Liver (tissue), 9 donors: Measurements from ENCODE around the gene FYCO1. TPM values are rescaled to one million over a fixed set of nuclear protein-coding genes. Genes with fewer than 3 reads are reported as not detected.

ENCODE experiments used
- DNase-seq: peaks from one replicate; pipeline ENCODE4 v3.0.0-alpha.2; 2017; ENCODE audit warnings: low spot score
- H3K27ac ChIP-seq, 2 donors: one replicate each; pipeline ENCODE4 v1.7.0; 2013; ENCODE audit warnings: inconsistent platforms in 2 of 2, low read length in 2 of 2, control low read depth in 1 of 2, low read depth in 1 of 2, mild to moderate bottlenecking in 1 of 2
- H3K27me3 ChIP-seq, 4 donors: one replicate each; pipeline versions ENCODE4 v1.6.1 to v1.7.0; 2013; ENCODE audit warnings: low read length in 3 of 4, inconsistent platforms in 1 of 4, mild to moderate bottlenecking in 1 of 4, moderate library complexity in 1 of 4; ENCODE audit not compliant: control insufficient read depth in 4 of 4, insufficient read depth in 4 of 4
- H3K36me3 ChIP-seq, 4 donors: one replicate each; pipeline versions ENCODE4 v1.6.1 to v1.7.0; 2013; ENCODE audit warnings: low read length in 3 of 4, mild to moderate bottlenecking in 3 of 4, low read depth in 1 of 4, moderate library complexity in 1 of 4; ENCODE audit not compliant: control insufficient read depth in 4 of 4, insufficient read depth in 3 of 4
- H3K4me1 ChIP-seq, 4 donors: one replicate each; pipeline versions ENCODE4 v1.6.1 to v1.7.0; 2013; ENCODE audit warnings: low read length in 3 of 4, mild to moderate bottlenecking in 3 of 4, moderate library complexity in 1 of 4; ENCODE audit not compliant: control insufficient read depth in 4 of 4, insufficient read depth in 4 of 4
- H3K4me3 ChIP-seq, 3 donors: one replicate each; pipeline versions ENCODE4 v1.6.1 to v1.7.0; 2013; ENCODE audit warnings: low read length in 3 of 3, control low read depth in 1 of 3, low read depth in 1 of 3, mild to moderate bottlenecking in 1 of 3
- H3K9ac ChIP-seq, 2 donors: one replicate each; pipeline ENCODE4 v1.7.0; 2013; ENCODE audit warnings: low read length in 2 of 2, mild to moderate bottlenecking in 2 of 2, moderate library complexity in 2 of 2, control low read depth in 1 of 2, low read depth in 1 of 2
- H3K9me3 ChIP-seq, 4 donors: one replicate each; pipeline versions ENCODE4 v1.6.1 to v1.7.0; 2013; ENCODE audit warnings: low read length in 3 of 4; ENCODE audit not compliant: control insufficient read depth in 4 of 4
- EGR1 ChIP-seq, 2 donors: IDR thresholded peaks; 2 replicates each; pipeline ENCODE4 v1.6.1; 2016 to 2018; ENCODE audit warnings: antibody characterized with exemption in 2 of 2, low read depth in 2 of 2
- FOXA1 ChIP-seq: IDR thresholded peaks from 2 replicates; pipeline ENCODE4 v1.6.1; 2016; ENCODE audit warnings: antibody characterized with exemption
- FOXA2 ChIP-seq: IDR thresholded peaks from 2 replicates; pipeline ENCODE4 v1.6.1; 2016; ENCODE audit warnings: antibody characterized with exemption
- GABPA ChIP-seq, 2 donors: IDR thresholded peaks in 1 of 2; conservative IDR thresholded peaks in 1 of 2; 2 replicates each; pipeline ENCODE4 v1.6.1; 2016; ENCODE audit warnings: antibody characterized with exemption in 2 of 2, mild to moderate bottlenecking in 1 of 2, moderate library complexity in 1 of 2
- HNF4A ChIP-seq, 2 donors: conservative IDR thresholded peaks; 2 replicates each; pipeline ENCODE4 v1.6.1; 2016; ENCODE audit warnings: antibody characterized with exemption in 2 of 2, mild to moderate bottlenecking in 2 of 2
- HNF4G ChIP-seq: IDR thresholded peaks from 2 replicates; pipeline ENCODE4 v1.6.1; 2016; ENCODE audit warnings: antibody characterized with exemption
- JUND ChIP-seq, 2 donors: IDR thresholded peaks; 2 replicates each; pipeline ENCODE4 v1.6.1; 2016; ENCODE audit warnings: antibody characterized with exemption in 2 of 2
- NR2F2 ChIP-seq: IDR thresholded peaks from 2 replicates; pipeline ENCODE4 v1.6.1; 2016; ENCODE audit warnings: antibody characterized with exemption
- RAD21 ChIP-seq, 2 donors: IDR thresholded peaks; 2 replicates each; pipeline ENCODE4 v1.6.1; 2016; ENCODE audit warnings: antibody characterized with exemption in 2 of 2, mild to moderate bottlenecking in 2 of 2
- RXRA ChIP-seq, 2 donors: IDR thresholded peaks; 2 replicates each; pipeline ENCODE4 v1.6.1; 2017 to 2018; ENCODE audit warnings: antibody characterized with exemption in 2 of 2, mild to moderate bottlenecking in 1 of 2
- SP1 ChIP-seq: IDR thresholded peaks from 2 replicates; pipeline ENCODE4 v1.6.1; 2018; ENCODE audit warnings: antibody characterized with exemption, mild to moderate bottlenecking
- TAF1 ChIP-seq: conservative IDR thresholded peaks from 2 replicates; pipeline ENCODE4 v1.6.1; 2016; ENCODE audit warnings: antibody characterized with exemption, mild to moderate bottlenecking
- YY1 ChIP-seq: IDR thresholded peaks from 2 replicates; pipeline ENCODE4 v1.6.1; 2016; ENCODE audit warnings: antibody characterized with exemption, mild to moderate bottlenecking
- WGBS: extraction: QIAGEN DNeasy Blood & Tissue Kit; methylation state at CpG from one replicate; pipeline ENCODE4 v1.1.7; 2013; 5-methylcytosine and 5-hydroxymethylcytosine counted together
- polyA plus RNA-seq, 2 donors: library from polyadenylated mRNA; stranded (reverse) in 1 of 2; unstranded in 1 of 2; fragments of 200-250 nt in 1 of 2; fragments of >200 nt in 1 of 2; fragmentation: Nextera tagmentation in 1 of 2; extraction: Ambion mirVana in 1 of 2; gene quantifications; one replicate each; pipeline versions ENCODE4 v1.2.1 to v1.2.3, GENCODE V29; 2013 to 2015
- total RNA-seq, 2 donors: library from RNA; depleted of rRNA; stranded (reverse); fragments of >200 nt; gene quantifications; one replicate each; pipeline ENCODE4 v1.2.3, GENCODE V29; 2014
- TF ChIP-seq, protein P1 (sequence below): IDR thresholded peaks from 2 replicates; pipeline ENCODE4 v1.6.1; 2016; ENCODE audit warnings: antibody characterized with exemption
- TF ChIP-seq, protein P2 (sequence below): IDR thresholded peaks from 2 replicates; pipeline ENCODE4 v1.6.1; 2016; ENCODE audit warnings: antibody characterized with exemption
- TF ChIP-seq, protein P3 (sequence below): IDR thresholded peaks from 2 replicates; pipeline ENCODE4 v1.6.1; 2016; ENCODE audit warnings: antibody characterized with exemption
- TF ChIP-seq, protein P4 (sequence below): IDR thresholded peaks from 2 replicates; pipeline ENCODE4 v1.6.1; 2016; ENCODE audit warnings: antibody characterized with exemption, mild to moderate bottlenecking
- TF ChIP-seq, protein P5 (sequence below): fragments of 150-350 bp; IDR thresholded peaks from 2 replicates; pipeline ENCODE4 v1.5.1; 2017; ENCODE audit warnings: improper control_type of control experiment, low read depth, low read length; ENCODE audit not compliant: missing input control
- donor health status: healthy.
- donor health status: healthy.
- donor health status: healthy.
- donor health status: healthy.
- donor health status: healthy.

The FYCO1 gene
- total and polyA plus RNA-seq, 4 donors: 3.0 to 17.1 (median 10.2) TPM

DNA sequence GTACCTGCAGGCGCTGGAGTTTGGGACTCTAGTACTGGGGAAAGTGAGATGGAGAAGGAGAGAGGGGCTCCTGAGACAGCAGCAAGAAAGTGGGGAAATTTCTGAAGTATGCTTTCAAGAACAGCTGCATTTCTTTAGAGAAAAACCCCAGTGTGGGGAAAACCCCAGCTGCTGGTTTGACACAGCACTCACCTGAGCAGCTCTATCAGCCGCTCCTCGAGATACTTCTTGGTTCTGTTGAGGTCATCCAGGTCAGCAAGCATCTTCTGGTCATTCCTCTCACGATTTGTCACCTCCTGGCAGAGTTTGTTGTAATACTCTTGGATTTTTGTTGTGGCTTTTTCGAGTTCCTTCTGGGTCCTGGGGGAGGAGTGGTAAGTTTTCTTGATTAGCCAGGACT is 33.6 kb downstream of the FYCO1 start (continued):
- TF ChIP-seq, protein P1, sequence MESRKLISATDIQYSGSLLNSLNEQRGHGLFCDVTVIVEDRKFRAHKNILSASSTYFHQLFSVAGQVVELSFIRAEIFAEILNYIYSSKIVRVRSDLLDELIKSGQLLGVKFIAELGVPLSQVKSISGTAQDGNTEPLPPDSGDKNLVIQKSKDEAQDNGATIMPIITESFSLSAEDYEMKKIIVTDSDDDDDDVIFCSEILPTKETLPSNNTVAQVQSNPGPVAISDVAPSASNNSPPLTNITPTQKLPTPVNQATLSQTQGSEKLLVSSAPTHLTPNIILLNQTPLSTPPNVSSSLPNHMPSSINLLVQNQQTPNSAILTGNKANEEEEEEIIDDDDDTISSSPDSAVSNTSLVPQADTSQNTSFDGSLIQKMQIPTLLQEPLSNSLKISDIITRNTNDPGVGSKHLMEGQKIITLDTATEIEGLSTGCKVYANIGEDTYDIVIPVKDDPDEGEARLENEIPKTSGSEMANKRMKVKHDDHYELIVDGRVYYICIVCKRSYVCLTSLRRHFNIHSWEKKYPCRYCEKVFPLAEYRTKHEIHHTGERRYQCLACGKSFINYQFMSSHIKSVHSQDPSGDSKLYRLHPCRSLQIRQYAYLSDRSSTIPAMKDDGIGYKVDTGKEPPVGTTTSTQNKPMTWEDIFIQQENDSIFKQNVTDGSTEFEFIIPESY: no peak
- TF ChIP-seq SP1: no peak
- TF ChIP-seq HNF4A (conservative IDR thresholded peaks at IDR 0.05): no peak
- no peak for TF ChIP-seq NR2F2

DNA sequence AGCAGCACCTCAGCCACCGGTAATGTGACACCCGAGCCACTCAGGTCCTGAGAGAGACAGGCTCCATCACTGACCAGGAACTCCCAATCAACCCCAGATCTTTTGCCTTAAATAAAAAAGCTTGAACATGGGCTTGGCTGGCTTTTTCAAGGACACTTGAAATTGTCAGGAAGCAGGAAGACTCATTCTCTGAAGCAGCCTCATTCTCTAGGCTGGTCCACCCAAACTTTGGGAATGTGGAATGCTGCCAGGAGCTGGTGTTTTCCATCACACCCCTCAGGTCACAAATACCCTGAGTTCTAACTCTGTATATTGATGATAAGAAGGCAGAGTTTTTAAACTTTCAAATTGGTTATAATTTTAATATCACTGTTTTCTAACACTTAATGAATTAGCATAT is 35.3 kb downstream of the FYCO1 start:
- Histone ChIP-seq H3K36me3 (peaks cover 13 to 90% (median 81%) of the 10 kb centered on the region in 4 donors), H3K9me3 (no peaks in the 10 kb centered on the region), H3K27ac (no peak overlapping the region), H3K9ac (no peak overlapping the region), H3K4me1 (no peaks in the 10 kb centered on the region), H3K27me3 (no peaks in the 10 kb centered on the region), H3K4me3 (no peak overlapping the region)
- DNase-seq: no peak
- TF ChIP-seq SP1 (no peak), FOXA2 (no peak), GABPA (IDR thresholded peaks at IDR 0.05 in 1 of 2, conservative IDR thresholded peaks at IDR 0.05 in 1 of 2) (no peak), HNF4A (conservative IDR thresholded peaks at IDR 0.05) (no peak), FOXA1 (no peak), HNF4G (no peak), JUND (IDR thresholded peaks at IDR 0.05) (no peak), EGR1 (IDR thresholded peaks at IDR 0.05; ENCODE audit: low read depth in 2 of 2) (no peak), NR2F2 (no peak), RXRA (IDR thresholded peaks at IDR 0.05) (no peak), RAD21 (IDR thresholded peaks at IDR 0.05) (no peak), YY1 (no peak), TAF1 (no peak)
- TF ChIP-seq, protein P2, sequence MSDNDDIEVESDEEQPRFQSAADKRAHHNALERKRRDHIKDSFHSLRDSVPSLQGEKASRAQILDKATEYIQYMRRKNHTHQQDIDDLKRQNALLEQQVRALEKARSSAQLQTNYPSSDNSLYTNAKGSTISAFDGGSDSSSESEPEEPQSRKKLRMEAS: no peak
- TF ChIP-seq, protein P3, sequence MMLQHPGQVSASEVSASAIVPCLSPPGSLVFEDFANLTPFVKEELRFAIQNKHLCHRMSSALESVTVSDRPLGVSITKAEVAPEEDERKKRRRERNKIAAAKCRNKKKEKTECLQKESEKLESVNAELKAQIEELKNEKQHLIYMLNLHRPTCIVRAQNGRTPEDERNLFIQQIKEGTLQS: no peak
- TF ChIP-seq, protein P1: no peak
- TF ChIP-seq, protein P4, sequence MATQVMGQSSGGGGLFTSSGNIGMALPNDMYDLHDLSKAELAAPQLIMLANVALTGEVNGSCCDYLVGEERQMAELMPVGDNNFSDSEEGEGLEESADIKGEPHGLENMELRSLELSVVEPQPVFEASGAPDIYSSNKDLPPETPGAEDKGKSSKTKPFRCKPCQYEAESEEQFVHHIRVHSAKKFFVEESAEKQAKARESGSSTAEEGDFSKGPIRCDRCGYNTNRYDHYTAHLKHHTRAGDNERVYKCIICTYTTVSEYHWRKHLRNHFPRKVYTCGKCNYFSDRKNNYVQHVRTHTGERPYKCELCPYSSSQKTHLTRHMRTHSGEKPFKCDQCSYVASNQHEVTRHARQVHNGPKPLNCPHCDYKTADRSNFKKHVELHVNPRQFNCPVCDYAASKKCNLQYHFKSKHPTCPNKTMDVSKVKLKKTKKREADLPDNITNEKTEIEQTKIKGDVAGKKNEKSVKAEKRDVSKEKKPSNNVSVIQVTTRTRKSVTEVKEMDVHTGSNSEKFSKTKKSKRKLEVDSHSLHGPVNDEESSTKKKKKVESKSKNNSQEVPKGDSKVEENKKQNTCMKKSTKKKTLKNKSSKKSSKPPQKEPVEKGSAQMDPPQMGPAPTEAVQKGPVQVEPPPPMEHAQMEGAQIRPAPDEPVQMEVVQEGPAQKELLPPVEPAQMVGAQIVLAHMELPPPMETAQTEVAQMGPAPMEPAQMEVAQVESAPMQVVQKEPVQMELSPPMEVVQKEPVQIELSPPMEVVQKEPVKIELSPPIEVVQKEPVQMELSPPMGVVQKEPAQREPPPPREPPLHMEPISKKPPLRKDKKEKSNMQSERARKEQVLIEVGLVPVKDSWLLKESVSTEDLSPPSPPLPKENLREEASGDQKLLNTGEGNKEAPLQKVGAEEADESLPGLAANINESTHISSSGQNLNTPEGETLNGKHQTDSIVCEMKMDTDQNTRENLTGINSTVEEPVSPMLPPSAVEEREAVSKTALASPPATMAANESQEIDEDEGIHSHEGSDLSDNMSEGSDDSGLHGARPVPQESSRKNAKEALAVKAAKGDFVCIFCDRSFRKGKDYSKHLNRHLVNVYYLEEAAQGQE: no peak
- TF ChIP-seq, protein P5, sequence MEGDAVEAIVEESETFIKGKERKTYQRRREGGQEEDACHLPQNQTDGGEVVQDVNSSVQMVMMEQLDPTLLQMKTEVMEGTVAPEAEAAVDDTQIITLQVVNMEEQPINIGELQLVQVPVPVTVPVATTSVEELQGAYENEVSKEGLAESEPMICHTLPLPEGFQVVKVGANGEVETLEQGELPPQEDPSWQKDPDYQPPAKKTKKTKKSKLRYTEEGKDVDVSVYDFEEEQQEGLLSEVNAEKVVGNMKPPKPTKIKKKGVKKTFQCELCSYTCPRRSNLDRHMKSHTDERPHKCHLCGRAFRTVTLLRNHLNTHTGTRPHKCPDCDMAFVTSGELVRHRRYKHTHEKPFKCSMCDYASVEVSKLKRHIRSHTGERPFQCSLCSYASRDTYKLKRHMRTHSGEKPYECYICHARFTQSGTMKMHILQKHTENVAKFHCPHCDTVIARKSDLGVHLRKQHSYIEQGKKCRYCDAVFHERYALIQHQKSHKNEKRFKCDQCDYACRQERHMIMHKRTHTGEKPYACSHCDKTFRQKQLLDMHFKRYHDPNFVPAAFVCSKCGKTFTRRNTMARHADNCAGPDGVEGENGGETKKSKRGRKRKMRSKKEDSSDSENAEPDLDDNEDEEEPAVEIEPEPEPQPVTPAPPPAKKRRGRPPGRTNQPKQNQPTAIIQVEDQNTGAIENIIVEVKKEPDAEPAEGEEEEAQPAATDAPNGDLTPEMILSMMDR: no peak
- WGBS: 93% methylated on average over 2 of the region's 2 CpGs
